Measurements from ENCODE around the gene SLC8A2.
"Not testable (repeated sequence)": the region's sequence is repeated elsewhere in the genome, so short reads cannot be mapped to it uniquely, and the experiment has no call there.

Gene SLC8A2

DNA sequence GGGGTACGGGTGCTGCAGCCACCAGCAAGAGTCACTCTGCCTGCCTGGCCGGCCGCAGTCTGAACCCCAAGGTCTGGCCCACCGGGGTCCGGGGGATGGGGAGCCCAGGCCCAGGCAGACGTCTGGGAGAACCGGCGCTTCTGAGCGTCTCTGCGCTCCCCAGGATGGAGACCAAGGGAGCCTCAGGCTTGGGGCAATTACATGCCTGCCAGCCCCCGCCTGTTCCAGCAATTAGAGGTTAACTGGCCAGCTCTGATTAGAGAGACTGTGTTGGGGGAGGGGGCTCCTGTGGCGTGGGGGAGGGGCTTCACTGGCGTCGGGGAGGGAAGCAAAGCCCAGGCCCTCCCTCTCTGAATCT, 64.3 kb downstream of the SLC8A2 start:
- no peak for DNase-seq

DNA sequence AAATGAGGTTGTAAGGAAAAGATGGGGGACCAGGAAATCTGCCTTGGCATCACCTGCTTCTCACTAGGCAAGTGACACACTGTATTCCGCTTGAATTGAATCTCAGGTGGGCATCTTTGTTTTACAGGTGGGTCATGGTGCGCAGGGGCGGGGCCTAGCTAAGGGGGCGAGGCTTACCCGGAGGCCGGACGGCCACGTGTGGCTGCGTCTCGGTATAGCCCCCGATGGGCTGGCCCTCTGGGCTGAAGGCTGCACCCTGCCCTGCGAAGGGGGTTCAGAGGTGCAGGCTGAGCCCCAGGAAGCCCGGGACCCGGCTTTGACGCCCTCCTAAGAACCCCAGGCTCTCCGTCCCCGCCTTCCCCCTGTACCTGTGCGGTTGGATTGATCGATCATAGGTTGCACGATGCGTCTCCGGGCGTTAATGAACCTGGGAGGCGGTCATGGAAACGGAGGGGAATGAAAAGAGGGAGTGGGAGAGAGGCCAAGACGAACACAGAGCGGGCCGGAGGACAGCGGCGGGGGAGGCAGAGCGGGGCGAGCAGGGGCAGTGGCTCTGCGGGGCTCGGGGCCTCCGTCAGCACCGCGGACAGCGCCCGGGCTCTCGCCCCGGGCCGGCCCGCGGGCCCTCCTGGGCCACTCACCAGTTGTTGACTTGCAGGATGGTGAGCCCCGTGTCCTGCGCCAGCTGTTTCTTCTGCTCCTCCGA, 64.8 kb downstream of the SLC8A2 start:
- no peak for DNase-seq

DNA sequence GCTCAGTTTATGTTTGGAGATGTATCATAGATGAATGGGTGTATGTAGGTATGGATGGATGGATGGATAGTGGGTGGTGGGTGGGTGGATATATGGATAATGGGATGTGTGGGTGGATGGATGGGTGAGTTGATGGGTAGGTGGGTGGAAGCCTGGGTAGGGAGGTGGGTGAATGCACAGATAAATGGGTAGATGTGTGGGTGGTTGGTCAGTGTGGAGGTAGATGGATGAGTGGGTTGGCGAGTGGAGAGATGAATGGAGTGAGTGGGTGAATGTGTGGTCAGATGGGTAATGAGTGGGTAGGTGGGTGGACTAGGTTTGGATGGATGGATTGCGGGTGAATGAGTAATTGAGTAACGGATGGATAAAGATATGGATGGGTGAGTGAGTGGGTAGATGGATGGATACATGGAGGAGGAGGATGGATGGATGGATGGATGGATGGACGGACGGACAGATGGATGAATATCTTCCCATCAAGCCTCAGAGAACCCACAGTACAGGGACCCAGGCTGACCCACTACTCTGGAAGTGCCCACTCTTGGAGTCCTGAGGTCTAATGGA, 65.8 kb downstream of the SLC8A2 start:
- DNase-seq = no peak

DNA sequence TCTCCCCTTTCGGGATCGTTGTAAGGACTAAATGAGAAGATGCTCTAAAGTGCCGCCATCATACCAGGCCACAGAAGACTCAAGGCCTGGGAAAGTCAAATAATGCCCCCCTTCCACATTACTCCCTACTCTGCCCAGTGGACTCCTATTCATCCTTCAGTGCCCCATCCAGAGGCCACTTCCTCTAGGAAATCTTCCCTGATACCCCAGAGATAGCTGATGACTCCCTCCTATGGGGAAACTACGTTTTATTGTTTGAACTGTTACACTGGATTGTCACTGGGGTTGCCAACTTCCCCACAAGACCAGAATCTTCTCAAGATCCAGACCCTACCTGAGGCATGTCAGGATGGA, 66.5 kb downstream of the SLC8A2 start:
- no peak for DNase-seq

DNA sequence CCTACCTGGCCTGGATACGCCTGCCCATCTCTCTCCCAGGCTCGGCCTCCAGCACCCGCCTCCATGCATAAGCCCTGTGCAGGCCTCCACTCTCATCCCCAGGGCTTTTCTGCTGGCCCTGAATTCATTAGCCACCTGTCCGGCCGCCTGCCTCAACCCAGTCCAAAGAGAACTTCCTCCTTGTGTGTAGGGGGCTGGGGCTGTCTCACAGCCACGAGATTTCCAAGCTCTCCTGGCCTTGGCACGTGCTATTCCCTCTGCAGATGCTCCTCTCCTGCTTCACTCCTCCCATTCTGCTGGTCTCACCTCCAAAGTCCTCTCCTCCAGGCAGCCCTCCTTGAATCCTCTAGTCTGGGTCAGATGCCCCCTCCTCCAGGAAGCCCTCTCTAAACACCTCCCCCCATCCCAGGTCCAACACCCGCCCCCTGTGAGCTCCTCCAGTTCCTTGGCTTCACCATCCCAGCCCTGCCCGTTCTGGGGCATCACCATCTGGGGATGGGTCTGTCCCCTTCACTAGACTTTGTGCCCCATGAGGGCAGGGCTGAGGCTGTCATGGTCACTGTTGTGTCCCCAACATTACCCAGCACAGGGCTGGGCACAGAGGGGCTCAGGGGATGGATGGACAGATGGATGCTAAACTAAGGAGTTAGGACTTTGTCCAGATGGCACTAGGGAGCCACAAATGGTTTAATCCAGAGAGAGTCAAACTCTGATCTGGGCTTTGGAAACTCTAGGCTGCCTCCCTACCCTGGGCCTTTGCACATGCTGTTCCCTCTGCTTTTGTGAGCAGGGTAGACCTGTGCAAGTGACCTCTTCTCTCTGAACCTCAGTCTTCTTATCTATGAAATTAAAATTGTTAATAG, 67.1 kb downstream of the SLC8A2 start:
- no peak for DNase-seq

DNA sequence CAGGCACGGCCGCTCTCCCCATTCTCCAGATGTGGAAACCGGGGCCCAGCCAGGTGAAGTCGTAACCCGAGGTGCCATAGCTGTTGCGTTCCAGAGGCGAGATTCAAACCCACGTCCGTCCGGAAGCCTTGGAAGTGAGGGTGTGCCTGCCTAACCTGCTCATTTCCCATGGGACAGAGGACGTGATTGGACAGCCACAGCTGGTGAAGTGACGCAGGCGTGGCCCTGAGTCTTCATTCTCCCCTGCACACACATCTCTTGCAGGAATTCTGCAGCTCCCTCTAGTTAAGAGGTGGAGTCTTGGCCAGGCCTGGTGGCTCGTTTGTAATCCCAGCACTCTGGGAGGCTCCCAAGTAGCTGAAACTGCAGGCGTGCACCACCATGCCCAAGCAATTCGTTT, 69.2 kb downstream of the SLC8A2 start:
- no peak for DNase-seq

DNA sequence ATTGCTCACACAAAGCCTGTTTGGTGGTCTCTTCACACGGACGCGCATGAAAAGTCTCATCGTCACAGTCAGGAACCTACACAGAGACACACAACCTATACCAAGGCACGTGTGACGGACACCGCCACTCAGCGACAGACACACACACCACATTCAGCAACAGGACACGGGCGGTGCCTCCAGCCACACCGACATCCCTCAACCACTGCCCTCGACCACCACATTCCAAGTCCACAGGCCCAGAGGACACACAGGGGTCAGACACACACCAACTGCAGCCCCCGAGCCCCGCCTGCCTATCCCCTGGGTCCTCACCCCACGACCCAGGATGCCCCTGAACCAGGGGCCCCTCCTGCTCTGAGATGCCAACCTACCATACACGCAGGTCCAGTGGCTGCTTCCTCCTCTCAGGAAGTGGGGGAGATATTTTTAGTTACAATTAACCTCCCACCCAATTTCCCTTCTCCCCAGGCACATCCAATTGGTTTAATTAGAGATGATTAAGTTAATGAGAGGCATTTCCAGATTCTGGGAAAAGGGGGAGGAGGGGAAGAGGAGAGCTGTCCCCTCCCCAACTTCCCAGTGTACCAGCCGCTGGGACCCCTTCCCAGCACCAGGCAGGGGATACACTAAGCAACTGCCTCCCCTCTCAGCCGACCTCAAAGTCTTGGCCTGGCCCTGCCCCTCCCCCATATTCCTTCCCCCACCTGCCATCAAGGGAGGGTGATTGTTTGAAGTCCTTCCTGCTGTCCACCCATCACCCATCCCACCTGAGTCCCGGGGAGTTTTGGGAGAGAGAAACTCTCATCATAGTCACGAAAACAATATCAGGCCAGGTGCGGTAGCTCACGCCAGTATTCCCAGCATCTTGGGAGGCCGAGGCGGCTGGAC, 72.7 kb downstream of the SLC8A2 start:
- no peak for DNase-seq

DNA sequence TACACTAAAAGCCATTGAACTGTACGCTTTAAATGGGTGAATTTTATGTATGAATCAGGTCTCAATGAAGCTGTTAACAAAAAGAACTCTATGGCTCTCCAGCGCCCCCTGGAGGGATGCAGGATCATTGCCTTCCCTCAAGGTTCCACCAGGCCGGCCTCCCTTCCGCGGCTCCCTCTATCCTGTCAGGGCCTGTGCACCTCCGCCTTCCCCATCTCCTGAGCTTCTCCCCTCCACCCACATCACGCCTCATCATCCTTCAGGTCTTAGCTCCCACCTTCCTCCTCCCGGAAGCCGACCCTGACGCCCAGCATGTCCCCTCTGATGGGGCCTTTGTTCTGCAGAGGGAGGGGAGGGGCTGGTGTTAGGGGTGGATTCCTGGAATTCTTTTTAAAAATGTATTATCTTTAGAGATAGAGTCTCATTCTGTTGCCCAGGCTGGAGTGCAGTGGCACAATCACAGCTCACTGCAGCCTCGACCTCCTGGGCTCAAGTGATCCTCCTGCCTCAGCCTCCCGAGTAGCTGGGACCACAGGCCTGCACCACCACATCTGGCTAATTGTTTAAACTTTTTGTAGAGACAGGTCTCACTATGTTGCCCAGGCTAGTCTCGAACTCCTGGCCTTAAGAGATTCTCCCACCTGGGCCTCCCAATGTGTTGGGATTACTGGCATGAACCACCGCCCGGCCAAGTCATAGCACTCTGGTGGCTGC, 80.0 kb downstream of the SLC8A2 start:
- peak; percentile 30 for DNase-seq

DNA sequence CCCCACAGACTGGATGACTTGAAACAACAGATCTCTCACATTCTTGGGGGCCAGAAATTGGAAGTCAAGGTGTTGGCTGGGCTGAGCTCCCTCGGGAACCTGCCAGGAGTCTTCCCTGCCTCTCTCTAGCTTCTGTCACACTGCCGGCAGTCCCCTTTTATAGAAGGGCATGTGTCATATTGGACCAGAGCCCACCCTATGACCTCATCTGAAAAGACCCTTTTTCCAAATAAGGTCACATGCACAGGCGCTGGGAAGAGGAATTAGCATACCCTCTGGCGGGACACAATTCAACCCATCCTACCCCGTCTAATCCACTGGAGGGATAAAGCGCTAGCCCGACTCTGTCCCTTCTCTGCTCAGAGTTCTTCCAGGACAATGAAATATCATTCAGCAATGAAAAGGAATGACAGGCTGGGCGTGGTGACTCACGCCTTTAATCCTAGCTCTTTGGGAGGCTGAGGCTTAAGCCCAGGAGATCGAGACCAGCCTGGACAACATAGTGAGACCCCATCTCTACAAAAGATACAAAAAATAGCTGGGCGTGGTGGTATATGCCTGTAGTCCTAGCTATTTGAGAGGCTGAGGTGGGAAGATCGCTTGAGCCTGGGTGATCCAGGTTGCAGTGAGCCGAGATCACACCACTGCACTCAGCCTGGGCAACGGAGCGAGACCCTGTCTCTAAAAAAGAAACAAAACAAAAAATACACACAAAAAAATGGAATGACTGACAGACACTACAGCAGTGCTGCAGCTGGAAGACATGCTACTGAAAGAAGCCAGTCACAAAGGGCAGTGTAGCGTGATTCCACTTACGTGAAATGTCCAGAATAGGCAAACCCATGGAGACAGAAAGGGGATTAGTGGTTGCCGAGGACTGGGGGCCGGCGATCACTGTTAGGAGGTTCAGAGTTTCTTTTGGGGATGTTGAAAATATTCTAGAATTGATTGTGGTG, 80.9 kb downstream of the SLC8A2 start:
- no peak for DNase-seq

DNA sequence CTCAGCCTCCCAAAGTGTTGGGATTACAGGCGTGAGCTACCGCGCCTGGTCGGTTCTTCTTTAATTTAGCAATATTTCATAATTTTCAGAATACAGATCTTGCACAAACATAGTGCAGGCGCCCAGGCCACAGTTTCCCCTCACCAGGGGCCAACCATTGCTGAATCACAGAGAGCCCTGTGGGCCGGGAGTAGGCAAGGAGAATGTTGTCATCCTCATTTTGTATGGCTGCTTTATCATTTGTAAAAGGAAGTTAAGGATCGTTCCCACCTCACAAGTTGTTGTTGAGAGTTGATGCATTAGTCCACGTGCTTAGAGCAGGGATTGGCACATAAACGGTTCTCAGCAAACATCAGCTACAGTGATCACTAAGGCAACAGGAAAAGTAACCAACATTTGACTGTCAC, 82.5 kb downstream of the SLC8A2 start:
- DNase-seq = no peak

DNA sequence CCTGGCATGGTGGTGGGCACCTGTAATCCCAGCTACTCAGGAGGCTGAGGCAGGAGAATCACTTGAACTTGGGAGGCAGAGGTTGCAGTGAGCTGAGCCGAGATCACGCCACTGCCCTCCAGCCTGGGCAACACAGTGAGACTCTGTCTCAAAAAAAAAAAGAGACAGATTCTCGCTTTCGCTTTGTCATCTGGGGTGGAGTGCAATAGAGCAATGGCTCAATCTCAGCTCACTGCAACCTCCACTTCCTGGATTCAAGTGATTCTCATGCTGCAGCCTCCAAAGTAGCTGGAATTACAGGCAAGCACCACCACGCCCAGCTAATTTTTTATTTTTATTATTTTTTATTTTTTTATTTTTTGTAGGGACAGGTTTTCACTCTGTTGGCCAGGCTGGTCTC, 83.0 kb downstream of the SLC8A2 start:
- not testable (repeated sequence) for DNase-seq

DNA sequence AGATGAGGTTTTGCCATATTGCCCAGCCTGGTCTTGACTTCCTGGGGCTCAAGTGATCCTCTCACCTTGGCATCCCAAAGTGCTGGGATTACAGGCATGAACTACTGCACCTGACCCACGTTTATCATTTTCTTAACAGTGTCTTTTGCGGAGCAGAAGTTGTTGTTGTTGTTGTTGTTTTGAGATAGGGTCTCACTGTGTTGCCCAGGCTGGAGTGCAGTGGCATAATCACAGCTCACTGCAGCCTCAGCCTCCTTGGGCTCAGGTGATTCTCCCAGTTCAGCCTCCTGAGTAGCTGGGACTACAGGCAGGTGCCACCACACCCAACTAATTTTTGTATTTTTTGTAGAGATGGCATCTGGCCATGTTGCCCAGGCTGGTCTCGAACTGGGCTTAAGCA, 84.1 kb downstream of the SLC8A2 start:
- DNase-seq = not testable (repeated sequence)

DNA sequence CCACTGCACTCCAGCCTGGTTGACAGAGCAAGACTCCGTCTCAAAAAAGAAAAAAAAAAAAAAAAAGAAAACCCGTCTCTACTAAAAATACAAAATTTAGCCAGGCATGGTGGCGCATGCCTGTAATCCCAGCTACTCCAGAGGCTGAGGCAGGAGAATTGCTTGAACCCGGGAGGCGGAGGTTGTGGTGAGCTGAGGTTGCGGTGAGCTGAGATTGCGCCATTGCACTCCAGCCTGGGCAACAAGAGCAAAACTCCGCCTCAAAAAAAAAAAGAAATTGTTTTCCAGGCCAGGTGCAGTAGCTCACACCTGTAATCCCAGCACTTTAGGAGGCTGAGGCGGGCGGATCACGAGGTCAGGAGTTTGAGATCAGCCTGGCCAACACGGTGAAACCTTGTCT, 85.1 kb downstream of the SLC8A2 start:
- not testable (repeated sequence) for DNase-seq

DNA sequence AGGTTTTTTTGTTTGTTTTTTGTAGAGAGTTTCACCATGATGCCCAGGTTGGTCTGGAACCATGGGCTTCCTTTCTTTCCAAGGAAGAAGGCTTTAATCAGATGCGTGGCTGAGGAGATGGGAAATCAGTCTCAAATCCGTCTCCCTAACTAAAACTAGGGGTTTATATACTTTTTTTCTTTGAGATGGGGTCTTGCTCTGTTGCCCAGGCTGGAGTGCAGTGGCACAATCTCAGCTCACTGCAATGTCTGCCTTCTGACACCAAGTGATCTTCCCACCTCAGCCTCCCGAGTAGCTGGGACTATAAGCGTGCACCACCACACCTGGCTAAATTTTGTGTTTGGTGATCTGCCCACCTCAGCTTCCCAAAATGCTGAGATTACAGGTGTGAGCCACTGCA, 87.2 kb downstream of the SLC8A2 start:
- DNase-seq = not testable (repeated sequence)

DNA sequence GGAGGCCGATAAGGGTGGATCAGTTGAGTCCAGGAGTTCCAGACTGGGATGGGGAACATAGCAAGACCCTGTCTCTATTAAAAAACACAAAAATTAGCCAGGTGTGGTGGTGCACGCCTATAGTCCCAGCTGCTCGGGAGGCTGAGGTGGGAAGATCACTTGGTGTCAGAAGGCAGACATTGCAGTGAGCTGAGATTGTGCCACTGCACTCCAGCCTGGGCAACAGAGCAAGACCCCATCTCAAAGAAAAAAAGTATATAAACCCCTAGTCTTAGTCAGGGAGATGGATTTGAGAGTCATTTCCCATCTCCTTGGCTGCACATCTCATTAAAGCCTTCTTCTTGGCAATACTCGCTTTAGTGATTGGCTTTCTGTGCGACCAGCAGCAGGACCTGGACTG, 87.8 kb downstream of the SLC8A2 start:
- DNase-seq = not testable (repeated sequence)

DNA sequence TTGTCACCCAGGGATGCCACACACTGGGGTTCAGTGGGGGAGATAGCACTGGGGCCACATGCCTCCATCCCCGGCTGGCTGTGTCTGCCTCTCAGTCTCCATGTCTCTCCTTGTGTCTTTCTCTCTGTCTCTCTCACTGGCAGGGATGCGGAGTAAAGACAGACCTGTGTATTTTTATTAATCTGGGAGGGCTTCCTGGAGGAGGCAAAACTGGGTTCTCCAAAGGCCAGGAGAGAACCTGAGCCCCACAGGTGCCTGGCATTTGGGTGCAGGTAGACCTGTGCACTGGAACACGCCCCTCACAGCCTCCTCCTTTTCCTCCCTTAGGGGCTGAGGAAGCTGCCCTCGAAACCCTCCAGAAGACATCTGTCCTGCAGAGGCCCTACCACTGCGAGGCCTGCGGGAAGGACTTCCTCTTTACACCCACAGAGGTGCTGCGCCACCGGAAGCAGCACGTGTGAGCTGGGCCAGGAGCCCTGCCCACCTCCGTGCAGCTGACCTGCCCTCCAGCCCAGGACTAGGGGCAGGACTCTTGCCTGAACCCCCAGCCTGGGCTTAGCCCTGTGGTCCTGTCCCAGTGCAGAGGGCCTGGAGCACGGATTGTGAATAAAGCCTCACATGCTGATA, 89.9 kb downstream of the SLC8A2 start:
- DNase-seq = no peak

DNA sequence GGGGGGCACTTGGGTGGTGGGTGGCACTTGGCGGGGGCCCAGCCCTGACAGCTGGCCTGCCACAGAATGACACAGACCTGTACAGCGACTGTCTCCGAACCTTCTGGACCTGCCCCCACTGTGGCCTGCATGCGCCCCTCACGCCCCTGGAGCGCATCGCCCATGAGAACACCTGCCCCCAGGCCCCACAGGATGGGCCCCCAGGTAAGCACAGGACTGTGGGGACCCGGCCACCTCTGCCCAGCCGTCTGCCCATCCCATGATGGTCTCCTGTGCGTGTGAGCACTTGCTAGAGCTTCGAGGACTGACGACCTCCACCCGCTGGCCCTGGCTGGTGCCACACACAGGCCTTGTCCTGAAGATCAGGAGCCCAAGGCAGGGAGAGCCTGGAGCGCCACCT, 90.6 kb downstream of the SLC8A2 start:
- DNase-seq = no peak

DNA sequence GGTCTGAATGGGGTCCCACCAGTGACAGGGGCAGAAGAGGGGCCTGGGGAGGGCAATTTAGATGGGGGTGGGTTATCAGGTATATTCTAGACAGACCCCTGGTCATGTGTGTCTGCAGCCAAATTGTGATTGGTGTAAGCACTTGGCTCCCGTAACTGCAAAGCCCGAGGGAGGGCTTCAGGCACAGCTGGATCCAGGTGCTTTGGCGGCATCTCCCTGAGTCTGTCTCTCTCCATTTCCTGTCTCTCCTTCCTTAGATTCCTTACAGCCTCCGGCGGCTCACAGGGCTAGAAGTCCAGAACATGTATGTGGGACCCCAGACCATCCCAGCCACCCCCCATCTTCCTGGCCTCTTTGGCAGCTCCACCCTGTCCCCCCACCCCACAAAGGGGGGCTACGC, 91.1 kb downstream of the SLC8A2 start:
- no peak for DNase-seq

DNA sequence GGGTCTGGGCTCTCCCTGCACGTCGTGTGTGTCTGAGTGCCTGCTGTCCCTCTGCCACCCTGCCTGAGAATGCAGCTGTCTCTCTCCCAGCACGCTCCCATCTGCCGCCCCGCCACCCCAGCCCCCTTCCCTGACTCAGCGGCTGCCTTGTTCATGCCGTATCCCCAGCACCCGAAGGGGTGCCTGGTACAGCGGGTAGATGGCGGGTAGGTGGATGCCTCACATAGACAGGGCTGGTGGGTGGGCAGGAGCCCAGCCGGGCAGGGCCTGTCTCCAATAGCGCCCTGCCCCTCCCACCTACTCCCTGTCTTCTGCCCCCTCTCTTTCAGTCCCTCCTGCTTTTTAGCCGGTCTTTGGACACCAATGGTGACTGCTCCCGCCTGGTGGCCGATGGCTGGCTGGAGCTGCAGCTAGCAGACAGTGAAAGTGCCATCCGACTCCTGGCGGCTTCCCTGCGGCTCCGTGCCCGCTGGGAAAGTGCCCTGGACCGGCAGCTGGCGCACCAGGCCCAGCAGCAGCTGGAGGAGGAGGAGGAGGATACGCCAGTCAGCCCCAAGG, 92.2 kb downstream of the SLC8A2 start:
- DNase-seq = no peak

DNA sequence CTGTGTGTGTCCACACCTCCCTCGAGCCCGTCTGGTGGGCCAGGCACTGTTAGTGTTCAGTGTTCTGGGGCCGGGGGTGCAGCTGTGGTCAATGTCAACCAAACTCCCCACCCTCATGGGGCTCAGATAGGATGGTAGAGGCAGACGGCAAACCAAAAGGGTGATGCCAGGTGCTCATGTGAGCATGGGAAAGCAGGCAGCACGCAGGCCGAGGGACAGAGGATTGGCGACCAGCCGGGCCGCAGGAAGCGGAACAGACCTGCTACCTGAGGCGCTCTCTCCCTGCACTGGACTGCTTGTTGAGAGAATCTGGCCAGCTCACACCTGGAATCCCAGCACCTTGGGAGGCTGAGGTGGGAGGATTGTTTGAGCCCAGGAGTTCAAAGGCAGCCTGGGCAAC, 93.4 kb downstream of the SLC8A2 start:
- no peak for DNase-seq
